WTC11 (cell line): ENCODE results near the gene GPR37. TPM values are rescaled to one million over a fixed set of nuclear protein-coding genes. Genes with fewer than 3 reads are reported as not detected.

ENCODE experiments used
- ATAC-seq: fragments of 200-7000 bp; cut with Tn5 transposase; 2 replicates; pipeline ENCODE4 v1.10.0; 2021; ENCODE audit warnings: mild to moderate bottlenecking, moderate library complexity
- Bru-seq: library from RNA; stranded (reverse); fragments of 400-500 nt; gene quantifications from one replicate; lab custom pipeline; 2021; lab: Mats Ljungman, UMichigan
- CTCF ChIA-PET: fragments of 300-600 bp; sonication (Branson Sonifier 250); formaldehyde crosslinking; loops from one replicate; lab custom pipeline; 2021; ENCODE audit warnings: antibody characterized with exemption; lab: Charles Lee
- POLR2A ChIA-PET: fragments of 350-600 bp; sonication (Branson Sonifier 250); formaldehyde crosslinking; loops from one replicate; lab custom pipeline; 2021; ENCODE audit warnings: antibody characterized with exemption; lab: Charles Lee
- DNase-seq: peaks from one replicate; pipeline ENCODE4 v3.0.0; 2021; ENCODE audit warnings: low spot score
- H3K27ac Mint-ChIP-seq: 2 replicates; pipeline ENCODE4 v1.8.0; 2021; ENCODE audit warnings: mixed read lengths
- H3K27me3 Mint-ChIP-seq: 2 replicates; pipeline ENCODE4 v1.8.0; 2021; ENCODE audit warnings: low read depth, mild to moderate bottlenecking, moderate library complexity, mixed read lengths
- H3K36me3 Mint-ChIP-seq: 2 replicates; pipeline ENCODE4 v1.8.0; 2021; ENCODE audit warnings: mixed read lengths
- H3K4me1 Mint-ChIP-seq: 2 replicates; pipeline ENCODE4 v1.8.0; 2022; ENCODE audit warnings: mixed read lengths
- H3K4me3 Mint-ChIP-seq: 2 replicates; pipeline ENCODE4 v1.8.0; 2021; ENCODE audit warnings: mild to moderate bottlenecking, moderate library complexity, mixed read lengths
- H3K9me3 Mint-ChIP-seq: 2 replicates; pipeline ENCODE4 v1.8.0; 2021; ENCODE audit warnings: mixed read lengths
- CREM ChIP-seq: sonication (generic); formaldehyde crosslinking; IDR thresholded peaks from 2 replicates; pipeline ENCODE4 v1.8.1; 2022; ENCODE audit warnings: mild to moderate bottlenecking, missing genetic modification reagents, moderate library complexity
- FOXP1 ChIP-seq: sonication (generic); formaldehyde crosslinking; IDR thresholded peaks from 2 replicates; pipeline ENCODE4 v1.8.0; 2022; ENCODE audit warnings: missing genetic modification reagents, mild to moderate bottlenecking, moderate library complexity, borderline replicate concordance
- GRHL2 ChIP-seq: fragments of 250-450 bp; sonication (Bioruptor Pico); IDR thresholded peaks from 2 replicates; pipeline ENCODE4 v1.8.0; 2022; ENCODE audit warnings: mild to moderate bottlenecking, moderate library complexity; ENCODE audit not compliant: insufficient replicate concordance, severe bottlenecking
- KAT7 ChIP-seq: sonication (generic); formaldehyde crosslinking; IDR thresholded peaks from 2 replicates; pipeline ENCODE4 v1.8.1; 2023; ENCODE audit warnings: missing genetic modification reagents, mild to moderate bottlenecking, borderline replicate concordance
- MYBL2 ChIP-seq: sonication (generic); formaldehyde crosslinking; IDR thresholded peaks from 2 replicates; pipeline ENCODE4 v1.8.1; 2023; ENCODE audit warnings: mild to moderate bottlenecking, moderate library complexity, missing genetic modification reagents
- NFATC4 ChIP-seq: fragments of 250-450 bp; sonication (Bioruptor Pico); IDR thresholded peaks from 2 replicates; pipeline ENCODE4 v1.9.0; 2021; ENCODE audit warnings: mild to moderate bottlenecking
- NFYB ChIP-seq: sonication (generic); formaldehyde crosslinking; conservative IDR thresholded peaks from 2 replicates; pipeline ENCODE4 v1.8.0; 2022; ENCODE audit warnings: low read depth, missing genetic modification reagents
- PRRX2 ChIP-seq: fragments of 250-450 bp; sonication (Bioruptor Pico); IDR thresholded peaks from 2 replicates; pipeline ENCODE4 v1.8.0; 2021; ENCODE audit warnings: mild to moderate bottlenecking
- RORB ChIP-seq: fragments of 250-450 bp; sonication (Bioruptor Pico); IDR thresholded peaks from 2 replicates; pipeline ENCODE4 v1.9.0; 2021; ENCODE audit warnings: mild to moderate bottlenecking
- SOX15 ChIP-seq: fragments of 250-450 bp; sonication (Bioruptor Pico); IDR thresholded peaks from 2 replicates; pipeline ENCODE4 v1.9.0; 2021; ENCODE audit warnings: mild to moderate bottlenecking
- TEAD1 ChIP-seq: sonication (generic); formaldehyde crosslinking; IDR thresholded peaks from 2 replicates; pipeline ENCODE4 v1.8.0; 2022; ENCODE audit warnings: mild to moderate bottlenecking, missing genetic modification reagents
- ZNF263 ChIP-seq: sonication (generic); formaldehyde crosslinking; IDR thresholded peaks from 2 replicates; pipeline ENCODE4 v1.8.1; 2022; ENCODE audit warnings: low read depth, mild to moderate bottlenecking, moderate library complexity, missing genetic modification reagents
- ZNF317 ChIP-seq: sonication (generic); formaldehyde crosslinking; IDR thresholded peaks from 2 replicates; pipeline ENCODE4 v1.8.1; 2023; ENCODE audit warnings: low read depth, mild to moderate bottlenecking, moderate library complexity, missing genetic modification reagents, borderline replicate concordance
- ZNF396 ChIP-seq: fragments of 250-450 bp; sonication (Bioruptor Pico); IDR thresholded peaks from 2 replicates; pipeline ENCODE4 v1.8.0; 2021; ENCODE audit warnings: mild to moderate bottlenecking, moderate library complexity, borderline replicate concordance
- long read RNA-seq, 3 experiments: library from RNA in 1 of 3; library from capped mRNA in 1 of 3; library from polyadenylated mRNA in 1 of 3; unstranded in 2 of 3; stranded (forward) in 1 of 3; transcript quantifications; one replicate each; pipeline ENCODE4 v2.0.0, GENCODE V29; 2021
- total RNA-seq: library from RNA; stranded (reverse); gene quantifications from 3 replicates; pipeline ENCODE4 v1.2.3, GENCODE V29; 2021
- TF ChIP-seq, protein P1 (sequence below): fragments of 250-450 bp; sonication (Bioruptor Pico); IDR thresholded peaks from 2 replicates; pipeline ENCODE4 v1.8.0; 2021; ENCODE audit warnings: mild to moderate bottlenecking
- TF ChIP-seq, protein P2 (sequence below): sonication (generic); formaldehyde crosslinking; IDR thresholded peaks from 2 replicates; pipeline ENCODE4 v1.8.1; 2023; ENCODE audit warnings: mild to moderate bottlenecking, missing genetic modification reagents
- TF ChIP-seq, protein P3 (sequence below): sonication (generic); formaldehyde crosslinking; IDR thresholded peaks from 2 replicates; pipeline ENCODE4 v1.8.1; 2022; ENCODE audit warnings: low read depth, missing genetic modification reagents, borderline replicate concordance
- TF ChIP-seq, protein P4 (sequence below): fragments of 200-600 bp; IDR thresholded peaks from 2 replicates; pipeline ENCODE4 v1.8.0; 2022; ENCODE audit warnings: antibody characterized with exemption
- TF ChIP-seq, protein P5 (sequence below): sonication (generic); formaldehyde crosslinking; IDR thresholded peaks from 2 replicates; pipeline ENCODE4 v1.8.0; 2023; ENCODE audit warnings: missing genetic modification reagents, mild to moderate bottlenecking, borderline replicate concordance
- TF ChIP-seq, protein P6 (sequence below): fragments of 250-450 bp; sonication (Bioruptor Pico); IDR thresholded peaks from 2 replicates; pipeline ENCODE4 v1.9.0; 2021; ENCODE audit warnings: moderate library complexity, mild to moderate bottlenecking, inconsistent platforms, borderline replicate concordance

Gene GPR37, protein sequence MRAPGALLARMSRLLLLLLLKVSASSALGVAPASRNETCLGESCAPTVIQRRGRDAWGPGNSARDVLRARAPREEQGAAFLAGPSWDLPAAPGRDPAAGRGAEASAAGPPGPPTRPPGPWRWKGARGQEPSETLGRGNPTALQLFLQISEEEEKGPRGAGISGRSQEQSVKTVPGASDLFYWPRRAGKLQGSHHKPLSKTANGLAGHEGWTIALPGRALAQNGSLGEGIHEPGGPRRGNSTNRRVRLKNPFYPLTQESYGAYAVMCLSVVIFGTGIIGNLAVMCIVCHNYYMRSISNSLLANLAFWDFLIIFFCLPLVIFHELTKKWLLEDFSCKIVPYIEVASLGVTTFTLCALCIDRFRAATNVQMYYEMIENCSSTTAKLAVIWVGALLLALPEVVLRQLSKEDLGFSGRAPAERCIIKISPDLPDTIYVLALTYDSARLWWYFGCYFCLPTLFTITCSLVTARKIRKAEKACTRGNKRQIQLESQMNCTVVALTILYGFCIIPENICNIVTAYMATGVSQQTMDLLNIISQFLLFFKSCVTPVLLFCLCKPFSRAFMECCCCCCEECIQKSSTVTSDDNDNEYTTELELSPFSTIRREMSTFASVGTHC
- total RNA-seq (10.9 to 20.4 TPM (median 11.3 TPM) in 3 replicates), Bru-seq, nascent RNA (percentile 71 among the genes with signal in this experiment)
- long read RNA-seq, experiment 1, transcript GPR37-201 (2 exons, 3,021 nt) = major isoform, 44 of 48 reads
- long read RNA-seq, experiment 1, partial matches to known transcripts = 0 of 48 reads
- long read RNA-seq, experiment 1, other reads (novel, unspliced or antisense) = 4 of 48 reads
- long read RNA-seq, experiment 2, transcript GPR37-201 (2 exons, 3,021 nt) = major isoform, 14 of 17 reads
- long read RNA-seq, experiment 2, partial matches to known transcripts = 0 of 17 reads
- long read RNA-seq, experiment 2, other reads (novel, unspliced or antisense) = 3 of 17 reads
- long read RNA-seq, experiment 3, partial matches to known transcripts = 0 of 3 reads
- long read RNA-seq, experiment 3, other reads (novel, unspliced or antisense) = 0 of 3 reads

DNA sequence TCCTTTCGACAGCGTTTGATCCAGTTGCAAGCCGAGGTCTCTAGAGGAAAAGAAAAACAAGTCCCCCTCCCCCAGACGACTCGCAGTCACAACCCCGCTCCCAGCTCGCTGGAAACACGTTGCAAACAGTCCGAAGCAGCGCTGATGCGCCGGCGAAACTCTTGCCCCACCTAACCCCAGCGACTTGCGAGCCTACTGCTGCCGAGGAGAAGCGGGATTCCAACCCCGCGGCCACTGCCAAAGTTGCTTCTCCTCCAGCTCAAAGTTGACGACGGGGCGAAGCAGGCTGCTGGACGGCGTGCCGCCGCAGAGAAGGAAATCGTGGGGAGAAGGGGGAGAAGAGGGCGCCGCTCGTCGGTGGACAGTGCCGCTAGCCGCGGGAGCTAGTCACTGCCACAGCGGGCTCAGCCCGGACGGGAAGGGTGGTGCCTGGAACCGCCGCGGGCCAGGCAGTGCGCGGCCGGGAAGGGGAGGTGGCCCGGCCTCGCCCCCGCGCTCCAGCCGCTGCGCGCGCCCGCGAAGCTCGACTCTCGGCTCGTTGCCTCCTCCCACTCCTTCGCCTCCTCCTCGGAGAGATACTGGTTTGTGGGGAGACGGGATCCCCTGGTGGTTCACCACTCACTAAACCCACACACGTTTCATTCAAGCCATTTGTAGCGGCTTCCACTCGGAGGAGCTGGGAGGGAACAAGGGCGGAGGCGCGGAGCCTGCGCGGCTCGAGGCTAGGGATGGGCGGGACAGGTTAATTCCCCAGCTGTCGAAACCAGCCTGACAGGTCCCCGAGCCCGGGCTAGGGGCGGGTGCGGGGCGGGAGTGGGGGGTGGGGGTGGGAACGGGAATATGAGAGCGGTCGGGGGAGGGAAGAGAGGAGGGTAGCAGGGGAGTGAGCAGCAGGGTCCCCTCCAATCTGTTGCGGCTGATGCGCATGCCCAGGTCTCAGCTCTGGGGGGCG lies at the start of gene GPR37:
TSS of gene GPR37 (minus strand) at position 392 of the 952 bp plus-strand sequence. CDS start 816 bp downstream, outside the sequence.
- H3K4me1 Mint-ChIP-seq = peaks cover 36% of the 10 kb centered on the region
- H3K27ac Mint-ChIP-seq = peak within 1 kb of the TSS; percentile 93
- DNase-seq (peak; percentile 85), ATAC-seq (peak; percentile 71)
- H3K36me3 Mint-ChIP-seq = peaks cover 3% of the 10 kb centered on the region; the same call in 1 of the 2 replicates
- H3K4me3 Mint-ChIP-seq = peak within 1 kb of the TSS; percentile 91
- ChIA-PET POLR2A (interaction anchor here (0.6 to 1.0 kb wide), 3 partner anchors 20 to 1016 kb away, joined by 3 read pairs; partner anchors contain the start of gene WASL), CTCF (interaction anchor here (0.7 to 2.8 kb wide), 15 partner anchors 19 to 950 kb away, joined by 3 to 19 read pairs (median 3); partner anchors contain the start of gene POT1)
- peaks cover under 1% of the 10 kb centered on the region; the same call in 1 of the 2 replicates for H3K9me3 Mint-ChIP-seq
- H3K27me3 Mint-ChIP-seq = peaks cover 23% of the 10 kb centered on the region
- TF ChIP-seq, protein P1, sequence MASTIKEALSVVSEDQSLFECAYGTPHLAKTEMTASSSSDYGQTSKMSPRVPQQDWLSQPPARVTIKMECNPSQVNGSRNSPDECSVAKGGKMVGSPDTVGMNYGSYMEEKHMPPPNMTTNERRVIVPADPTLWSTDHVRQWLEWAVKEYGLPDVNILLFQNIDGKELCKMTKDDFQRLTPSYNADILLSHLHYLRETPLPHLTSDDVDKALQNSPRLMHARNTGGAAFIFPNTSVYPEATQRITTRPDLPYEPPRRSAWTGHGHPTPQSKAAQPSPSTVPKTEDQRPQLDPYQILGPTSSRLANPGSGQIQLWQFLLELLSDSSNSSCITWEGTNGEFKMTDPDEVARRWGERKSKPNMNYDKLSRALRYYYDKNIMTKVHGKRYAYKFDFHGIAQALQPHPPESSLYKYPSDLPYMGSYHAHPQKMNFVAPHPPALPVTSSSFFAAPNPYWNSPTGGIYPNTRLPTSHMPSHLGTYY = no peak
- no peak for TF ChIP-seq SOX15 (CRISPR knock-in tag)
- TF ChIP-seq KAT7 = no peak; the same call in none of the 2 replicates
- peak; percentile 64; the same call in 1 of the 2 replicates for TF ChIP-seq MYBL2 (CRISPR knock-in tag)
- TF ChIP-seq GRHL2 = no peak
- no peak for TF ChIP-seq PRRX2 (CRISPR knock-in tag)
- no peak for TF ChIP-seq ZNF396
- TF ChIP-seq, protein P2, sequence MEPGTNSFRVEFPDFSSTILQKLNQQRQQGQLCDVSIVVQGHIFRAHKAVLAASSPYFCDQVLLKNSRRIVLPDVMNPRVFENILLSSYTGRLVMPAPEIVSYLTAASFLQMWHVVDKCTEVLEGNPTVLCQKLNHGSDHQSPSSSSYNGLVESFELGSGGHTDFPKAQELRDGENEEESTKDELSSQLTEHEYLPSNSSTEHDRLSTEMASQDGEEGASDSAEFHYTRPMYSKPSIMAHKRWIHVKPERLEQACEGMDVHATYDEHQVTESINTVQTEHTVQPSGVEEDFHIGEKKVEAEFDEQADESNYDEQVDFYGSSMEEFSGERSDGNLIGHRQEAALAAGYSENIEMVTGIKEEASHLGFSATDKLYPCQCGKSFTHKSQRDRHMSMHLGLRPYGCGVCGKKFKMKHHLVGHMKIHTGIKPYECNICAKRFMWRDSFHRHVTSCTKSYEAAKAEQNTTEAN (CRISPR knock-in tag) = peak; percentile 71; the same call in 1 of the 2 replicates
- TF ChIP-seq, protein P3, sequence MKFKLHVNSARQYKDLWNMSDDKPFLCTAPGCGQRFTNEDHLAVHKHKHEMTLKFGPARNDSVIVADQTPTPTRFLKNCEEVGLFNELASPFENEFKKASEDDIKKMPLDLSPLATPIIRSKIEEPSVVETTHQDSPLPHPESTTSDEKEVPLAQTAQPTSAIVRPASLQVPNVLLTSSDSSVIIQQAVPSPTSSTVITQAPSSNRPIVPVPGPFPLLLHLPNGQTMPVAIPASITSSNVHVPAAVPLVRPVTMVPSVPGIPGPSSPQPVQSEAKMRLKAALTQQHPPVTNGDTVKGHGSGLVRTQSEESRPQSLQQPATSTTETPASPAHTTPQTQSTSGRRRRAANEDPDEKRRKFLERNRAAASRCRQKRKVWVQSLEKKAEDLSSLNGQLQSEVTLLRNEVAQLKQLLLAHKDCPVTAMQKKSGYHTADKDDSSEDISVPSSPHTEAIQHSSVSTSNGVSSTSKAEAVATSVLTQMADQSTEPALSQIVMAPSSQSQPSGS (CRISPR knock-in tag) = no peak
- no peak for TF ChIP-seq ZNF263 (CRISPR knock-in tag)
- no peak for TF ChIP-seq RORB
- TF ChIP-seq TEAD1 (CRISPR knock-in tag) = 0 out of 2 replicates have a peak, but pooled peaks have one; percentile 60
- no peak for TF ChIP-seq NFATC4 (CRISPR knock-in tag)
- no peak for TF ChIP-seq NFYB (CRISPR knock-in tag)
- TF ChIP-seq, protein P4, sequence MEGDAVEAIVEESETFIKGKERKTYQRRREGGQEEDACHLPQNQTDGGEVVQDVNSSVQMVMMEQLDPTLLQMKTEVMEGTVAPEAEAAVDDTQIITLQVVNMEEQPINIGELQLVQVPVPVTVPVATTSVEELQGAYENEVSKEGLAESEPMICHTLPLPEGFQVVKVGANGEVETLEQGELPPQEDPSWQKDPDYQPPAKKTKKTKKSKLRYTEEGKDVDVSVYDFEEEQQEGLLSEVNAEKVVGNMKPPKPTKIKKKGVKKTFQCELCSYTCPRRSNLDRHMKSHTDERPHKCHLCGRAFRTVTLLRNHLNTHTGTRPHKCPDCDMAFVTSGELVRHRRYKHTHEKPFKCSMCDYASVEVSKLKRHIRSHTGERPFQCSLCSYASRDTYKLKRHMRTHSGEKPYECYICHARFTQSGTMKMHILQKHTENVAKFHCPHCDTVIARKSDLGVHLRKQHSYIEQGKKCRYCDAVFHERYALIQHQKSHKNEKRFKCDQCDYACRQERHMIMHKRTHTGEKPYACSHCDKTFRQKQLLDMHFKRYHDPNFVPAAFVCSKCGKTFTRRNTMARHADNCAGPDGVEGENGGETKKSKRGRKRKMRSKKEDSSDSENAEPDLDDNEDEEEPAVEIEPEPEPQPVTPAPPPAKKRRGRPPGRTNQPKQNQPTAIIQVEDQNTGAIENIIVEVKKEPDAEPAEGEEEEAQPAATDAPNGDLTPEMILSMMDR = no peak
- no peak for TF ChIP-seq ZNF317 (CRISPR knock-in tag)
- TF ChIP-seq, protein P5, sequence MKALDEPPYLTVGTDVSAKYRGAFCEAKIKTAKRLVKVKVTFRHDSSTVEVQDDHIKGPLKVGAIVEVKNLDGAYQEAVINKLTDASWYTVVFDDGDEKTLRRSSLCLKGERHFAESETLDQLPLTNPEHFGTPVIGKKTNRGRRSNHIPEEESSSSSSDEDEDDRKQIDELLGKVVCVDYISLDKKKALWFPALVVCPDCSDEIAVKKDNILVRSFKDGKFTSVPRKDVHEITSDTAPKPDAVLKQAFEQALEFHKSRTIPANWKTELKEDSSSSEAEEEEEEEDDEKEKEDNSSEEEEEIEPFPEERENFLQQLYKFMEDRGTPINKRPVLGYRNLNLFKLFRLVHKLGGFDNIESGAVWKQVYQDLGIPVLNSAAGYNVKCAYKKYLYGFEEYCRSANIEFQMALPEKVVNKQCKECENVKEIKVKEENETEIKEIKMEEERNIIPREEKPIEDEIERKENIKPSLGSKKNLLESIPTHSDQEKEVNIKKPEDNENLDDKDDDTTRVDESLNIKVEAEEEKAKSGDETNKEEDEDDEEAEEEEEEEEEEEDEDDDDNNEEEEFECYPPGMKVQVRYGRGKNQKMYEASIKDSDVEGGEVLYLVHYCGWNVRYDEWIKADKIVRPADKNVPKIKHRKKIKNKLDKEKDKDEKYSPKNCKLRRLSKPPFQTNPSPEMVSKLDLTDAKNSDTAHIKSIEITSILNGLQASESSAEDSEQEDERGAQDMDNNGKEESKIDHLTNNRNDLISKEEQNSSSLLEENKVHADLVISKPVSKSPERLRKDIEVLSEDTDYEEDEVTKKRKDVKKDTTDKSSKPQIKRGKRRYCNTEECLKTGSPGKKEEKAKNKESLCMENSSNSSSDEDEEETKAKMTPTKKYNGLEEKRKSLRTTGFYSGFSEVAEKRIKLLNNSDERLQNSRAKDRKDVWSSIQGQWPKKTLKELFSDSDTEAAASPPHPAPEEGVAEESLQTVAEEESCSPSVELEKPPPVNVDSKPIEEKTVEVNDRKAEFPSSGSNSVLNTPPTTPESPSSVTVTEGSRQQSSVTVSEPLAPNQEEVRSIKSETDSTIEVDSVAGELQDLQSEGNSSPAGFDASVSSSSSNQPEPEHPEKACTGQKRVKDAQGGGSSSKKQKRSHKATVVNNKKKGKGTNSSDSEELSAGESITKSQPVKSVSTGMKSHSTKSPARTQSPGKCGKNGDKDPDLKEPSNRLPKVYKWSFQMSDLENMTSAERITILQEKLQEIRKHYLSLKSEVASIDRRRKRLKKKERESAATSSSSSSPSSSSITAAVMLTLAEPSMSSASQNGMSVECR = no peak; the same call in 1 of the 2 replicates
- TF ChIP-seq FOXP1 (CRISPR knock-in tag) = no peak
- TF ChIP-seq, protein P6, sequence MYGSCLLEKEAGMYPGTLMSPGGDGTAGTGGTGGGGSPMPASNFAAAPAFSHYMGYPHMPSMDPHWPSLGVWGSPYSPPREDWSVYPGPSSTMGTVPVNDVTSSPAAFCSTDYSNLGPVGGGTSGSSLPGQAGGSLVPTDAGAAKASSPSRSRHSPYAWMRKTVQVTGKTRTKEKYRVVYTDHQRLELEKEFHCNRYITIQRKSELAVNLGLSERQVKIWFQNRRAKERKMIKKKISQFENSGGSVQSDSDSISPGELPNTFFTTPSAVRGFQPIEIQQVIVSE (CRISPR knock-in tag) = no peak
- no peak for TF ChIP-seq CREM (CRISPR knock-in tag)
